HepG2 (cell line): ENCODE measurements around the gene SHC1. TPM values are rescaled to one million over a fixed set of nuclear protein-coding genes. Genes with fewer than 3 reads are reported as not detected.

Experiments used
- FOXO1 ChIP-seq: sonication (generic); formaldehyde crosslinking; IDR thresholded peaks from 2 replicates; pipeline ENCODE4 v1.4.0; 2020; ENCODE audit warnings: missing genetic modification reagents
- KLF6 ChIP-seq: IDR thresholded peaks from 2 replicates; pipeline ENCODE4 v1.8.0; 2016; ENCODE audit warnings: missing biosample characterization, missing genetic modification reagents
- MAFF ChIP-seq: IDR thresholded peaks from 2 replicates; pipeline ENCODE4 v1.6.1; 2011; ENCODE audit warnings: low read depth, low read length, improper control_type of control experiment
- RBM39 ChIP-seq: fragments of 200-400 bp; formaldehyde crosslinking; IDR thresholded peaks from one replicate; pipeline ENCODE4 v1.6.1; 2018; ENCODE audit warnings: antibody characterized with exemption, mild to moderate bottlenecking, low read depth, low read length; ENCODE audit not compliant: poor library complexity, severe bottlenecking
- RFX3 ChIP-seq: IDR thresholded peaks from 2 replicates; pipeline ENCODE4 v1.6.1; 2016; ENCODE audit warnings: missing biosample characterization, missing genetic modification reagents
- SIN3A ChIP-seq: IDR thresholded peaks from 2 replicates; pipeline ENCODE4 v1.6.1; 2011; ENCODE audit warnings: low read depth, mild to moderate bottlenecking, control low read depth, low read length, borderline replicate concordance
- ZNF232 ChIP-seq: sonication (generic); formaldehyde crosslinking; IDR thresholded peaks from 2 replicates; pipeline ENCODE4 v1.4.0; 2020; ENCODE audit warnings: missing genetic modification reagents, borderline replicate concordance
- ZNF552 ChIP-seq: sonication (generic); formaldehyde crosslinking; IDR thresholded peaks from 2 replicates; pipeline ENCODE4 v1.9.0; 2022; ENCODE audit warnings: missing genetic modification reagents, mild to moderate bottlenecking, borderline replicate concordance
- ZNF660 ChIP-seq: sonication (generic); formaldehyde crosslinking; IDR thresholded peaks from 2 replicates; pipeline ENCODE4 v1.5.1; 2020; ENCODE audit warnings: mild to moderate bottlenecking, low read depth, missing genetic modification reagents, borderline replicate concordance
- polyA plus RNA-seq, 8 experiments: library from polyadenylated mRNA; depleted of rRNA in 3 of 8; stranded (reverse) in 7 of 8; unstranded in 1 of 8; fragments of >200 nt; fragmentation: Illumina TruSeq in 4 of 8; extraction: Trizol in 4 of 8; gene quantifications; 2 replicates each; pipeline versions ENCODE4 v1.2.1 to v1.2.3, GENCODE V29; 2011 to 2016; ENCODE audit warnings: low read depth in 4 of 8, missing spikeins in 1 of 8, mixed read lengths in 1 of 8; ENCODE audit not compliant: insufficient read depth in 1 of 8
- total RNA-seq, 5 experiments: library from RNA; depleted of rRNA; stranded (reverse); fragments of >200 nt; fragmentation: Illumina TruSeq; extraction: Trizol; gene quantifications; 2 replicates each; pipeline ENCODE4 v1.2.3, GENCODE V29; 2016; ENCODE audit warnings: low read depth in 1 of 5
- TF ChIP-seq, protein P1 (sequence below): sonication (generic); formaldehyde crosslinking; IDR thresholded peaks from 2 replicates; pipeline ENCODE4 v1.5.1; 2020; ENCODE audit warnings: mild to moderate bottlenecking, missing genetic modification reagents, moderate library complexity
- TF ChIP-seq, protein P2 (sequence below): sonication (generic); formaldehyde crosslinking; IDR thresholded peaks from 2 replicates; pipeline ENCODE4 v1.4.0; 2020; ENCODE audit warnings: missing genetic modification reagents
- TF ChIP-seq, protein P3 (sequence below): IDR thresholded peaks from 2 replicates; pipeline ENCODE4 v1.6.1; 2012; ENCODE audit warnings: low read depth, low read length, improper control_type of control experiment
- TF ChIP-seq, protein P4 (sequence below): sonication (generic); formaldehyde crosslinking; IDR thresholded peaks from 2 replicates; pipeline ENCODE4 v1.5.0; 2020; ENCODE audit warnings: mild to moderate bottlenecking, missing genetic modification reagents, borderline replicate concordance
- TF ChIP-seq, protein P5 (sequence below): IDR thresholded peaks from 2 replicates; pipeline ENCODE4 v1.6.1; 2016
- TF ChIP-seq, protein P6 (sequence below): IDR thresholded peaks from 2 replicates; pipeline ENCODE4 v1.6.1; 2018; ENCODE audit warnings: missing genetic modification reagents, mild to moderate bottlenecking, missing compliant biosample characterization

SHC1 gene
- total and polyA plus RNA-seq, 2 of the 13 experiments (the other 11 are each of a cell fraction or from before 2014, with no cell fraction given) = 52.0 to 137 TPM

DNA sequence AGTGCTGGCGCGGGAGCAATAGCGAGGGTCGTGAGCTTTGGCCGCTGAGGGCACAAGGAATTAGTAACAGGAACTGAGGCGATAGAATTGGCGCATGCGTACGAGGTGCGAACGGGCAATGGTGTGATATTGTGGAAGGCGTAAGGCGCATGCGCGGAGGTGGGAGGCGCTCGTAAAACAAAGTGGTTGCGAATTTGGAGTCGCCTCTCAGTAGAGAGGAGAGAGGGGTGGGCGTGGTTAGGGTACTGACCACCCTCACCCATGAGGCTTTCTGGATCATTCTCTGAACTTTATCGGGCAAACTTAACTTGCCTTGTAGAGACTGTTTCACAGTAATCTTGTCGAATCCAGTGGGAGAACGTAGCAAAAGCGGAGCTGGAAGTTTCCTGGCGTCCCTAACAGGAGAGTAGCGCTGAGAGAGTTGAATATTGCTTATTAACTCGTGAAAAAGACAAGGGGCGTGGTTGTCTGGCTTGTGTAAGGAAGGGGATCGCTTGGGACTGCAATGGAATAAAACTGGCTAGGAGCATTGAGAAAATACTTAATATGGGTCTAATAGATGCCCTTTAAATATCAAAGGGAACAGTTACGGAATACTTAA is 4.4 kb upstream of the SHC1 start (continued):
- TF ChIP-seq, protein P1, sequence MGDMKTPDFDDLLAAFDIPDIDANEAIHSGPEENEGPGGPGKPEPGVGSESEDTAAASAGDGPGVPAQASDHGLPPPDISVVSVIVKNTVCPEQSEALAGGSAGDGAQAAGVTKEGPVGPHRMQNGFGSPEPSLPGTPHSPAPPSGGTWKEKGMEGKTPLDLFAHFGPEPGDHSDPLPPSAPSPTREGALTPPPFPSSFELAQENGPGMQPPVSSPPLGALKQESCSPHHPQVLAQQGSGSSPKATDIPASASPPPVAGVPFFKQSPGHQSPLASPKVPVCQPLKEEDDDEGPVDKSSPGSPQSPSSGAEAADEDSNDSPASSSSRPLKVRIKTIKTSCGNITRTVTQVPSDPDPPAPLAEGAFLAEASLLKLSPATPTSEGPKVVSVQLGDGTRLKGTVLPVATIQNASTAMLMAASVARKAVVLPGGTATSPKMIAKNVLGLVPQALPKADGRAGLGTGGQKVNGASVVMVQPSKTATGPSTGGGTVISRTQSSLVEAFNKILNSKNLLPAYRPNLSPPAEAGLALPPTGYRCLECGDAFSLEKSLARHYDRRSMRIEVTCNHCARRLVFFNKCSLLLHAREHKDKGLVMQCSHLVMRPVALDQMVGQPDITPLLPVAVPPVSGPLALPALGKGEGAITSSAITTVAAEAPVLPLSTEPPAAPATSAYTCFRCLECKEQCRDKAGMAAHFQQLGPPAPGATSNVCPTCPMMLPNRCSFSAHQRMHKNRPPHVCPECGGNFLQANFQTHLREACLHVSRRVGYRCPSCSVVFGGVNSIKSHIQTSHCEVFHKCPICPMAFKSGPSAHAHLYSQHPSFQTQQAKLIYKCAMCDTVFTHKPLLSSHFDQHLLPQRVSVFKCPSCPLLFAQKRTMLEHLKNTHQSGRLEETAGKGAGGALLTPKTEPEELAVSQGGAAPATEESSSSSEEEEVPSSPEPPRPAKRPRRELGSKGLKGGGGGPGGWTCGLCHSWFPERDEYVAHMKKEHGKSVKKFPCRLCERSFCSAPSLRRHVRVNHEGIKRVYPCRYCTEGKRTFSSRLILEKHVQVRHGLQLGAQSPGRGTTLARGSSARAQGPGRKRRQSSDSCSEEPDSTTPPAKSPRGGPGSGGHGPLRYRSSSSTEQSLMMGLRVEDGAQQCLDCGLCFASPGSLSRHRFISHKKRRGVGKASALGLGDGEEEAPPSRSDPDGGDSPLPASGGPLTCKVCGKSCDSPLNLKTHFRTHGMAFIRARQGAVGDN = peak; percentile 73
- no peak for TF ChIP-seq RFX3 (CRISPR knock-in tag)
- TF ChIP-seq, protein P2, sequence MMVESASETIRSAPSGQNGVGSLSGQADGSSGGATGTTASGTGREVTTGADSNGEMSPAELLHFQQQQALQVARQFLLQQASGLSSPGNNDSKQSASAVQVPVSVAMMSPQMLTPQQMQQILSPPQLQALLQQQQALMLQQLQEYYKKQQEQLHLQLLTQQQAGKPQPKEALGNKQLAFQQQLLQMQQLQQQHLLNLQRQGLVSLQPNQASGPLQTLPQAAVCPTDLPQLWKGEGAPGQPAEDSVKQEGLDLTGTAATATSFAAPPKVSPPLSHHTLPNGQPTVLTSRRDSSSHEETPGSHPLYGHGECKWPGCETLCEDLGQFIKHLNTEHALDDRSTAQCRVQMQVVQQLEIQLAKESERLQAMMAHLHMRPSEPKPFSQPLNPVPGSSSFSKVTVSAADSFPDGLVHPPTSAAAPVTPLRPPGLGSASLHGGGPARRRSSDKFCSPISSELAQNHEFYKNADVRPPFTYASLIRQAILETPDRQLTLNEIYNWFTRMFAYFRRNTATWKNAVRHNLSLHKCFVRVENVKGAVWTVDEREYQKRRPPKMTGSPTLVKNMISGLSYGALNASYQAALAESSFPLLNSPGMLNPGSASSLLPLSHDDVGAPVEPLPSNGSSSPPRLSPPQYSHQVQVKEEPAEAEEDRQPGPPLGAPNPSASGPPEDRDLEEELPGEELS (CRISPR knock-in tag) = 0 out of 2 replicates have a peak, but pooled peaks have one; percentile 4
- TF ChIP-seq SIN3A = peak; percentile 16; the same call in 1 of the 2 replicates
- TF ChIP-seq ZNF232 = no peak; the same call in 1 of the 2 replicates
- TF ChIP-seq ZNF660 (CRISPR knock-in tag) = no peak
- TF ChIP-seq RBM39 = no peak
- no peak for TF ChIP-seq FOXO1 (CRISPR knock-in tag)
- TF ChIP-seq, protein P3, sequence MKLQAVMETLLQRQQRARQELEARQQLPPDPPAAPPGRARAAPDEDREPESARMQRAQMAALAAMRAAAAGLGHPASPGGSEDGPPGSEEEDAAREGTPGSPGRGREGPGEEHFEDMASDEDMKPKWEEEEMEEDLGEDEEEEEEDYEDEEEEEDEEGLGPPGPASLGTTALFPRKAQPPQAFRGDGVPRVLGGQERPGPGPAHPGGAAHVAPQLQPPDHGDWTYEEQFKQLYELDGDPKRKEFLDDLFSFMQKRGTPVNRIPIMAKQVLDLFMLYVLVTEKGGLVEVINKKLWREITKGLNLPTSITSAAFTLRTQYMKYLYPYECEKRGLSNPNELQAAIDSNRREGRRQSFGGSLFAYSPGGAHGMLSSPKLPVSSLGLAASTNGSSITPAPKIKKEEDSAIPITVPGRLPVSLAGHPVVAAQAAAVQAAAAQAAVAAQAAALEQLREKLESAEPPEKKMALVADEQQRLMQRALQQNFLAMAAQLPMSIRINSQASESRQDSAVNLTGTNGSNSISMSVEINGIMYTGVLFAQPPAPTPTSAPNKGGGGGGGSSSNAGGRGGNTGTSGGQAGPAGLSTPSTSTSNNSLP = peak; percentile 34; the same call in 1 of the 2 replicates
- TF ChIP-seq, protein P4, sequence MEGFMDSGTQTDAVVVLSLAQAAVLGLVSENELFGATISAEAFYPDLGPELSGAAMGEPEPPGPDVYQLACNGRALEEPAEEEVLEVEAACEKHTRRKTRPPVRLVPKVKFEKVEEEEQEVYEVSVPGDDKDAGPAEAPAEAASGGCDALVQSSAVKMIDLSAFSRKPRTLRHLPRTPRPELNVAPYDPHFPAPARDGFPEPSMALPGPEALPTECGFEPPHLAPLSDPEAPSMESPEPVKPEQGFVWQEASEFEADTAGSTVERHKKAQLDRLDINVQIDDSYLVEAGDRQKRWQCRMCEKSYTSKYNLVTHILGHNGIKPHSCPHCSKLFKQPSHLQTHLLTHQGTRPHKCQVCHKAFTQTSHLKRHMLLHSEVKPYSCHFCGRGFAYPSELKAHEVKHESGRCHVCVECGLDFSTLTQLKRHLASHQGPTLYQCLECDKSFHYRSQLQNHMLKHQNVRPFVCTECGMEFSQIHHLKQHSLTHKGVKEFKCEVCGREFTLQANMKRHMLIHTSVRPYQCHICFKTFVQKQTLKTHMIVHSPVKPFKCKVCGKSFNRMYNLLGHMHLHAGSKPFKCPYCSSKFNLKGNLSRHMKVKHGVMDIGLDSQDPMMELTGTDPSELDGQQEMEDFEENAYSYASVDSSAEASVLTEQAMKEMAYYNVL (CRISPR knock-in tag) = 0 out of 2 replicates have a peak, but pooled peaks have one; percentile 63
- TF ChIP-seq, protein P5, sequence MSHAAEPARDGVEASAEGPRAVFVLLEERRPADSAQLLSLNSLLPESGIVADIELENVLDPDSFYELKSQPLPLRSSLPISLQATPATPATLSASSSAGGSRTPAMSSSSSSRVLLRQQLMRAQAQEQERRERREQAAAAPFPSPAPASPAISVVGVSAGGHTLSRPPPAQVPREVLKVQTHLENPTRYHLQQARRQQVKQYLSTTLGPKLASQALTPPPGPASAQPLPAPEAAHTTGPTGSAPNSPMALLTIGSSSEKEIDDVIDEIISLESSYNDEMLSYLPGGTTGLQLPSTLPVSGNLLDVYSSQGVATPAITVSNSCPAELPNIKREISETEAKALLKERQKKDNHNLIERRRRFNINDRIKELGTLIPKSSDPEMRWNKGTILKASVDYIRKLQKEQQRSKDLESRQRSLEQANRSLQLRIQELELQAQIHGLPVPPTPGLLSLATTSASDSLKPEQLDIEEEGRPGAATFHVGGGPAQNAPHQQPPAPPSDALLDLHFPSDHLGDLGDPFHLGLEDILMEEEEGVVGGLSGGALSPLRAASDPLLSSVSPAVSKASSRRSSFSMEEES (CRISPR knock-in tag) = 0 out of 2 replicates have a peak, but pooled peaks have one; percentile 13
- no peak for TF ChIP-seq ZNF552 (CRISPR knock-in tag)
- TF ChIP-seq, protein P6, sequence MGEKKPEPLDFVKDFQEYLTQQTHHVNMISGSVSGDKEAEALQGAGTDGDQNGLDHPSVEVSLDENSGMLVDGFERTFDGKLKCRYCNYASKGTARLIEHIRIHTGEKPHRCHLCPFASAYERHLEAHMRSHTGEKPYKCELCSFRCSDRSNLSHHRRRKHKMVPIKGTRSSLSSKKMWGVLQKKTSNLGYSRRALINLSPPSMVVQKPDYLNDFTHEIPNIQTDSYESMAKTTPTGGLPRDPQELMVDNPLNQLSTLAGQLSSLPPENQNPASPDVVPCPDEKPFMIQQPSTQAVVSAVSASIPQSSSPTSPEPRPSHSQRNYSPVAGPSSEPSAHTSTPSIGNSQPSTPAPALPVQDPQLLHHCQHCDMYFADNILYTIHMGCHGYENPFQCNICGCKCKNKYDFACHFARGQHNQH (CRISPR knock-in tag) = no peak
- no peak for TF ChIP-seq MAFF
- peak; percentile 66 for TF ChIP-seq KLF6 (CRISPR knock-in tag)
